Mammary epithelial cell (primary cell): ENCODE measurements around the gene CNPY4.

Experiments used
- CTCF ChIP-seq, 2 donors: IDR thresholded peaks in 1 of 2; conservative IDR thresholded peaks in 1 of 2; 2 replicates each; pipeline ENCODE4 v1.5.1; 2011 to 2012; ENCODE audit warnings: inconsistent platforms in 2 of 2, low read length in 2 of 2, mild to moderate bottlenecking in 2 of 2, control low read depth in 1 of 2, low read depth in 1 of 2; ENCODE audit not compliant: insufficient read depth in 1 of 2; ENCODE audit errors: extremely low read depth in 1 of 2
- EZH2 ChIP-seq: IDR thresholded peaks from 2 replicates; pipeline ENCODE4 v1.6.1; 2012; ENCODE audit warnings: low read length, inconsistent platforms, borderline replicate concordance

- TF ChIP-seq CTCF (conservative IDR thresholded peaks at IDR 0.05 in 1 of 2, IDR thresholded peaks at IDR 0.05 in 1 of 2; ENCODE audit: extremely low read depth in 1 of 2, insufficient read depth in 1 of 2, low read depth in 1 of 2, low read length in 2 of 2) = no peak
- no peak for TF ChIP-seq EZH2
Measured at GRCh38 chr7:100157069-100157333, 37.6 kb downstream of the CNPY4 start.
